ENCODE measurements around the gene COL8A1.

COL8A1 gene

GRCh38 chr3:99634881-99635280 lies 3.5 kb upstream of the COL8A1 start:
- TF ChIP-seq SPI1 (IDR thresholded peaks at IDR 0.05; ENCODE audit: borderline replicate concordance, low read depth) (no peak), POLR2AphosphoS5 (IDR thresholded peaks at IDR 0.05; ENCODE audit: low read depth) (no peak), GABPA (IDR thresholded peaks at IDR 0.05; ENCODE audit: low read depth) (no peak)
- TF ChIP-seq, protein P1, sequence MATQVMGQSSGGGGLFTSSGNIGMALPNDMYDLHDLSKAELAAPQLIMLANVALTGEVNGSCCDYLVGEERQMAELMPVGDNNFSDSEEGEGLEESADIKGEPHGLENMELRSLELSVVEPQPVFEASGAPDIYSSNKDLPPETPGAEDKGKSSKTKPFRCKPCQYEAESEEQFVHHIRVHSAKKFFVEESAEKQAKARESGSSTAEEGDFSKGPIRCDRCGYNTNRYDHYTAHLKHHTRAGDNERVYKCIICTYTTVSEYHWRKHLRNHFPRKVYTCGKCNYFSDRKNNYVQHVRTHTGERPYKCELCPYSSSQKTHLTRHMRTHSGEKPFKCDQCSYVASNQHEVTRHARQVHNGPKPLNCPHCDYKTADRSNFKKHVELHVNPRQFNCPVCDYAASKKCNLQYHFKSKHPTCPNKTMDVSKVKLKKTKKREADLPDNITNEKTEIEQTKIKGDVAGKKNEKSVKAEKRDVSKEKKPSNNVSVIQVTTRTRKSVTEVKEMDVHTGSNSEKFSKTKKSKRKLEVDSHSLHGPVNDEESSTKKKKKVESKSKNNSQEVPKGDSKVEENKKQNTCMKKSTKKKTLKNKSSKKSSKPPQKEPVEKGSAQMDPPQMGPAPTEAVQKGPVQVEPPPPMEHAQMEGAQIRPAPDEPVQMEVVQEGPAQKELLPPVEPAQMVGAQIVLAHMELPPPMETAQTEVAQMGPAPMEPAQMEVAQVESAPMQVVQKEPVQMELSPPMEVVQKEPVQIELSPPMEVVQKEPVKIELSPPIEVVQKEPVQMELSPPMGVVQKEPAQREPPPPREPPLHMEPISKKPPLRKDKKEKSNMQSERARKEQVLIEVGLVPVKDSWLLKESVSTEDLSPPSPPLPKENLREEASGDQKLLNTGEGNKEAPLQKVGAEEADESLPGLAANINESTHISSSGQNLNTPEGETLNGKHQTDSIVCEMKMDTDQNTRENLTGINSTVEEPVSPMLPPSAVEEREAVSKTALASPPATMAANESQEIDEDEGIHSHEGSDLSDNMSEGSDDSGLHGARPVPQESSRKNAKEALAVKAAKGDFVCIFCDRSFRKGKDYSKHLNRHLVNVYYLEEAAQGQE (IDR thresholded peaks at IDR 0.05; ENCODE audit: insufficient replicate concordance, low read depth), result no peak
- TF ChIP-seq, protein P2, sequence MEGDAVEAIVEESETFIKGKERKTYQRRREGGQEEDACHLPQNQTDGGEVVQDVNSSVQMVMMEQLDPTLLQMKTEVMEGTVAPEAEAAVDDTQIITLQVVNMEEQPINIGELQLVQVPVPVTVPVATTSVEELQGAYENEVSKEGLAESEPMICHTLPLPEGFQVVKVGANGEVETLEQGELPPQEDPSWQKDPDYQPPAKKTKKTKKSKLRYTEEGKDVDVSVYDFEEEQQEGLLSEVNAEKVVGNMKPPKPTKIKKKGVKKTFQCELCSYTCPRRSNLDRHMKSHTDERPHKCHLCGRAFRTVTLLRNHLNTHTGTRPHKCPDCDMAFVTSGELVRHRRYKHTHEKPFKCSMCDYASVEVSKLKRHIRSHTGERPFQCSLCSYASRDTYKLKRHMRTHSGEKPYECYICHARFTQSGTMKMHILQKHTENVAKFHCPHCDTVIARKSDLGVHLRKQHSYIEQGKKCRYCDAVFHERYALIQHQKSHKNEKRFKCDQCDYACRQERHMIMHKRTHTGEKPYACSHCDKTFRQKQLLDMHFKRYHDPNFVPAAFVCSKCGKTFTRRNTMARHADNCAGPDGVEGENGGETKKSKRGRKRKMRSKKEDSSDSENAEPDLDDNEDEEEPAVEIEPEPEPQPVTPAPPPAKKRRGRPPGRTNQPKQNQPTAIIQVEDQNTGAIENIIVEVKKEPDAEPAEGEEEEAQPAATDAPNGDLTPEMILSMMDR (IDR thresholded peaks at IDR 0.05; ENCODE audit: insufficient read depth, low read length), result no peak
- no peak overlapping the region for H3K27ac ChIP-seq (replicated peaks)
- DNase-seq (ENCODE audit: low read depth in 1 of 2, low spot score in 1 of 2), result no peak
- H3K27me3 ChIP-seq (ENCODE audit: insufficient read depth, poor library complexity, severe bottlenecking), result peaks cover 24% of the 10 kb centered on the region
- no peak overlapping the region for H3K4me3 ChIP-seq (replicated peaks; ENCODE audit: insufficient read depth, low read length)

DNA sequence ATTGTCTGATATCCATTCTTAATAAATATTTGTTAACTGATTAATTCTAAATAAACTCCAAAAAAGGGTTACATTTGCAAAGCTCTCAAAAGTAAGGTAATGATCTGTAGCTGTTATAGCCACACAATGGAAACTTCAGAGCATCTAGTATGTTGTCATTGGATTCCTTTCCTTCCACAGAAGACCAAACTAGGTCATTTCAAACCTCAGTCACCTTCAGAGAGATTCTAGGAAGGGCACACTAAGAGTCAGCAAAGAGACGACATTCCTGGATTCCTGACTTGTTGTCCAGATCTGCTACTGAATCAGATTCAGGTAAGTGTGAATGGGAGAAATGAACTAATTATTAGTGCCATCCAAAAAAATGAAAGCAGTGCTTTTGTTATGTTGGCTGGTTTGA lies 3.0 kb upstream of the COL8A1 start:
- Histone ChIP-seq H3K27ac (replicated peaks) (no peak overlapping the region), H3K27me3 (ENCODE audit: insufficient read depth, poor library complexity, severe bottlenecking) (peaks cover 26% of the 10 kb centered on the region), H3K4me3 (replicated peaks; ENCODE audit: insufficient read depth, low read length) (no peak overlapping the region)
- DNase-seq (ENCODE audit: low read depth in 1 of 2, low spot score in 1 of 2), result no peak
- no peak for TF ChIP-seq SPI1 (IDR thresholded peaks at IDR 0.05; ENCODE audit: borderline replicate concordance, low read depth)
- TF ChIP-seq GABPA (IDR thresholded peaks at IDR 0.05; ENCODE audit: low read depth), result no peak
- TF ChIP-seq, protein P2 (IDR thresholded peaks at IDR 0.05; ENCODE audit: insufficient read depth, low read length), result no peak
- TF ChIP-seq, protein P1 (IDR thresholded peaks at IDR 0.05; ENCODE audit: insufficient replicate concordance, low read depth), result no peak
- no peak for TF ChIP-seq POLR2AphosphoS5 (IDR thresholded peaks at IDR 0.05; ENCODE audit: low read depth)

DNA sequence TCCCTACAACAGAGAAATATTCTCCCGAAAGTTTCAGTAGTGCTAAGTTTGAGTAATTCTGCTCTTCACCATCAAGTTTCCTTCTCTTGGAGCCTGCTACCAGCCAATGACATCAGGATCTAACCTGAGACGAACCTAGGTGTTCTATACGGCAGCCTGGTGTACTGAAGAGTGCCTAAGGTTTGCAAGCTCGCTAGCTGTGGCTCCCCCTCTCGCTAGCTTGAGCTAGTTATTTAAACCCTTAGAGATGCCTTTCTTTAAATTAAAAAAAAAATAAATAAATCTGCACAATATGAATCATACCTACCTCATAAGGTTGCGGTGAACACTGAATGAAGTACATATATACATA lies 1.4 kb upstream of the COL8A1 start:
- TF ChIP-seq, protein P2 (IDR thresholded peaks at IDR 0.05; ENCODE audit: insufficient read depth, low read length), result no peak
- TF ChIP-seq POLR2AphosphoS5 (IDR thresholded peaks at IDR 0.05; ENCODE audit: low read depth) (no peak), GABPA (IDR thresholded peaks at IDR 0.05; ENCODE audit: low read depth) (no peak), SPI1 (IDR thresholded peaks at IDR 0.05; ENCODE audit: borderline replicate concordance, low read depth) (no peak)
- TF ChIP-seq, protein P1 (IDR thresholded peaks at IDR 0.05; ENCODE audit: insufficient replicate concordance, low read depth), result no peak
- Histone ChIP-seq H3K4me3 (replicated peaks; ENCODE audit: insufficient read depth, low read length) (no peak overlapping the region), H3K27ac (replicated peaks) (no peak overlapping the region), H3K27me3 (ENCODE audit: insufficient read depth, poor library complexity, severe bottlenecking) (peaks cover 29% of the 10 kb centered on the region)
- no peak for DNase-seq (ENCODE audit: low read depth in 1 of 2, low spot score in 1 of 2)
